ENCODE data around the gene MAPK8IP2.
"Not testable (repeated sequence)": the region's sequence is repeated elsewhere in the genome, so short reads cannot be mapped to it uniquely, and the experiment has no call there.

The MAPK8IP2 gene

DNA sequence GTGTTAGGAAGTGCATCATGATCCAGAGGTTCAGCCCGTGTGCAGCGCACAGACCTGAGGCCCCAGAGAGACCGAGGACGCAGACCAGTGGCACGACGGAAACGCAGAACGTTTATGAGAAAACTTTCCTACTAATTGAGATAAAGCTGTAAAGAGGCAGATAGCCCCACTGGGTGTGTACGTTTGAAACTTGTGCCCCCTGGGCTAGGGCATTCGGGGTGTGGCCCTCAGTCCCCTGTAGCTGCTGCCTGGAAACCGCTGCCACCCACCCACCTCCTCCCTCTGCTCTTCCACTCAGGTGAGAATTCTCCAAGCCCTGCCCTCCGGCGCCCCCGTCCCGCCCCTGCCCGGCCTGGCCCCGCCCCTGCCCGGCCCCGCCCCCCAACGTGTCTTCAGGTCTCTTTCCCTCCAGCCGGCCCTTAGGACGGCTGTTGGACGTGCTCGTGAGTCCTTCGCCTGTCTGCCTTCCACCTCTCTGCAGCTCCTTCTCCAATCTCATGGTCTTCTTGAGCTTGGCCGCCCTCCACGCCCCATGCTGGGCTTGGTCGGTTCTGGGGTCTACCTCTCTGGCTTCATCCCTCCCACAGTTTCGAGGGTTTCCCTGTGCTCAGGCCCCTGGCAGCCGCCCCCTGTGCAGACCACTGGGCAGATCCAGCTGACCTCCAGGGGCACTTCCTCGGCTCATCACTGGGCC is 12.1 kb downstream of the MAPK8IP2 start:
- no peak for DNase-seq (ENCODE audit: low read depth)

DNA sequence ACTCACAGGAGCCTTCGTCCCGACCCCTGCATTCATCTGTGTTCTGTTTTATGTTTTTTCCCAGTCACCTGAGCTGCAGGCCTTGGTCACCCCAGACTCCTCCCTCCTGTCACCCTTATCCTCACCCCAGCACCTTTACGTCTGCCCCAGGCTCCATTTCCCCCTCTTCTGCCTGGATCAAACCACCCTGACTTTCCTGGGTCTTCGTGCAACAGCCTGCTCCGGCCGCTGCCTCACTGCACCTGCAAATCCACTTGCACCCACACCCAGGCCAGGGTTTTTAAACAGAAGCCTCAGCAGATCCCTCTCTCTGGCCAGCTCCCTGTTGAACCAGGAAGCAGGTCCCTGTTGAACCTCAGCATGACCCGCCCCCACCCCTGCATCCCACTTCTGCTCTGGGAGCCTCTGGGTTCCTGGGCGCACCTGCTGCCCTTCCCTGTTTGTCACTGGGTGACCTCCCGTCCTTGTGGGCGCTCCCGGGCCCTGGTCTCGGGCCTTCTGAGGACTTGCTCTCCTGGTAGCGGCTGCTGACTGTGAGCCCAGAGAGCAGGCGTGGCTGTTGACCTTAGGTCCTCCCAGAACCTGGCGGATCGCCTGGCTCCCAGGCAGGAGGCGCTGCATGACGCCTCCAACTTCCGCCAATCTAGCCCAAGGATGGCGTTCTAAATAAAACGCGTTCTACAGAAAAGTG is 12.8 kb downstream of the MAPK8IP2 start:
- no peak for DNase-seq (ENCODE audit: low read depth)

DNA sequence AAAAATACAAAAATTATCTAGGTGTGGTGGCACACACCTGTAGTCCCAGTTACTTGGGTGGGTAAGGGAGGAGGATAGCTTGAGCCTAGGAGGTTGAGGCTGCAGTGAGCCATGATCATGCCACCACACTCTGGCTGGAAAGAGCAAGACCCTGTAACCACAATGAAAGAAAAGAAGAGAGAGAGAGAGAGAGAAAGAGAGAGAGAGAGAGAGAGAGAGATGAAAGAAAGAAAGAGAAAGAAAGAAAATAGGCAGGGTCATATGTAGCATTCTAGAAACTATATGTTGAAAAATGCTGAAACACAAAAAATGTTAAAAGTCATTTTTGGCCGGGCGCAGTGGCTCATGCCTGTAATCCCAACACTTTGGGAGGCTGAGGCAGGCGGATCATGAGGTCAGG is 13.7 kb downstream of the MAPK8IP2 start:
- not testable (repeated sequence) for DNase-seq (ENCODE audit: low read depth)

DNA sequence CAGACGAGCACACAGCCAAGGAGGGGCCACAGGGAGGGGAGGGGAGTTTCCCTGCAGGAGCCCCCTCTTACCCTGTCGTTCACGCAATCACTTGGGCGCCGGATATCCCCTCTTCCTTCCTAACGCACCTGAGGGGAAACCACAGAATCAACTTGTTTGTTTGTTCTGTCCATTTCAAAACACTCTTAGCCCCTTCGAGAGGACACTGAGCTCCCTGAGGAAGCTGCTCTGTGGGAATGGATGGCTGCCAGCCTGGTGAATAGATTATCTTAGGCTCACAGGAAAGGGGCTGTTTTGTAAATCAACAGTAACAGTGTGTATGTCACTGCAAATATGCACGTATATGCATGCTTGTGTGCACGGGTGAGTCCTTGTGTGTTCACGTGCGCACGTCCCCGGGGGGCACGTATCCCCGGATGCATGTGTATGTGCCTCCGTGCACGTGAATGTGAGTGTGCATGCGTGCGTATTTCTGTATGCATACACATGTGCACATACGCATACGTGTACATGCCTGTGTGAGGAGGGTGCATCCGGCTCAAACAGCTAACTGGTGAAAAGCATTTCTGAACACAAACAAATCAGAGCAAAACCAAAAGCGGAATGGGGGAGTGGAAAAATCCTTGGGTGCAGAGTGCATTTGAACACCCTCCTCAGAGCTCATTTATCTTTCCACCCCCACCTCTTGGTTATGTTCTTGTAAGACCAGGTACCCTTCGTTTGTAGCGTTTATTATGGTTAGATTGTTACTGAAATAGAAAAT is 20.2 kb downstream of the MAPK8IP2 start:
- DNase-seq (ENCODE audit: low read depth), result peak; percentile 75

DNA sequence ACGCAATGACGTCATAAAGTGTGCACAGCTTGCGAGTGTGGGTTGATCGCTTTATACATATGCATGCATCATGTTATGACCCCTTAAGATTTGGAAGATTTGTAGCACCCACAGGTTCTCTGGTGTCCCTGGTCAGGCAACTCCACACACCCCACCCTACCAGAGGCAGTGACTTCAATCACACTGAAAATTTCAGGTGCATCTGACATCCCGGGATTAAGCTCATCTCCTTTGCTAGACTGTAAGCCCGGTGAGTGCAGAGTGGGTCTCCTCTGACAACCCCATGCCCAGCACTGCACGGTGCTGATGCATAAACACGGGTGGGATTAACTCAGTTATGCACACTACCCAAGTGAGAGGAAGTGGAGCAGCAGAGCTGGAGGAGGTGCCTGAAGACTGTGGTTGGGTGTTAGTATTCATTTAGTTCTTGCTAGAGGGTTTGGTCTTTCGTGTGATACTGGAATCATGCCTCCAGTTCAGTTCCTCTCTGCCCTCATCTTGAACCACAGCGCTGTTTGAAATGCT is 20.8 kb downstream of the MAPK8IP2 start:
- DNase-seq (ENCODE audit: low read depth), result no peak

DNA sequence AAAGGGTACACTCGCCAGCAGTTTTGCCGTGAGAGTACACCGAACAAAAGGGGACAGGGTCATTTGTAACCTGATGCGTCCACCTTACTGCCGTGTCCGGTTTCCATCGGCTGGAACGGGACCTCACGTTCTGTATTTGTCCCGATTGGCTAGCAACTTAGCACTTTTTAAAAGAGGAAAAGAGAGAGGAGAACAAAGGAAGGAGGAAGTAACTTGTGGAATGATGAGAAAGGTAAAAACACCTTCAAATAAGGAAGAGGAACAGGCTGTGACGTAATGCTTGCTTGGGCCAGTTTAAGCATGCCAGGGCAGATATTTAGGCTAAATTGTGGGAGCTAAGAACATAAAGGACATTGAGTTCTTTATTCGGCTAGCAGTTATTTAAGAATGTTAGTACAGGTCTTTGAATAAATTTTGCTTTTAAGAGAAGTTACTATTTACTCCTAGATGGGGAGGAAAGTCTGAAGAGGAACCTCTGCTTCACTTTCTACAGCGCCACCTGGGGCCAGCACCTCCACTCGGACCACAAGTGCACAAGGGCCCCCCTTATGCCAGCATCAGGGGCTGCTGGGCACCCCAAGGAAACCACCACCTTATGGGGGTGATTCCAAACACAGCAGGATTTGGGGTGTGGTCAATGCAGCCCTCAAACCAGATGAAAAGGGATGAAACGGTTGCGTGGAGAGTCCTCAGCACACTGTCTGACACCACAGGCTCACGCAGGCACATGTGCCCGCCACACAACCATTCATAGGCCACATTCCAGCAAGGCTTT is 21.5 kb downstream of the MAPK8IP2 start:
- no peak for DNase-seq (ENCODE audit: low read depth)

DNA sequence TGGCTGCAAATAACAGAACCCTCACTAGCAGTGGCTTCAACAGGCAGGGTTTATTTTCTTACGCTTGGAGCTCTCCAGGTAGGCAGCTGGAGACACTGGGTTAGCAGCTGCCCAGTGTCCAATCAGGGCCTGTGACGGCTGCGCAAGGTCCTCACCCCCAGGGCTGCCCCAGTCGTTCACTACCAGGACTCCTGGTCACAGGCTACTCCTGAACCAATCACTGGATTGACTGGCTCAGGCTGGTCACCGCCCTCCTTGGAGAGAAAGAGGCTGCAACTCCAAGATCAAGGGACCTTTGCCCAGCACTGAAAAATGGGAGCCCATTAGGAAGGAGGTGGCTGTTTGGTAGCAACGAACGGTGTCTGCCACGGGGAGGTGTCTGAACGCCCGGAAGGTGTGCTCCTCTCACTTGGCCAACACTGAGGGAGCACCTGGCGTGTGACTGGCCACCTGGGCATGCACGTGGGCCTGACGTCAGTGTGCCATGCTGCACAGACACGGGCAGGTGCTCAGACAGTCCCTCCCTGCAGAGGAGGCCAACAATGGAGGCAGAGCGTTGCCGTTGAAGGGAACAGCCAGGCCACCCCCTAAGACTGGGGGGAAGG is 22.2 kb downstream of the MAPK8IP2 start:
- no peak for DNase-seq (ENCODE audit: low read depth)

DNA sequence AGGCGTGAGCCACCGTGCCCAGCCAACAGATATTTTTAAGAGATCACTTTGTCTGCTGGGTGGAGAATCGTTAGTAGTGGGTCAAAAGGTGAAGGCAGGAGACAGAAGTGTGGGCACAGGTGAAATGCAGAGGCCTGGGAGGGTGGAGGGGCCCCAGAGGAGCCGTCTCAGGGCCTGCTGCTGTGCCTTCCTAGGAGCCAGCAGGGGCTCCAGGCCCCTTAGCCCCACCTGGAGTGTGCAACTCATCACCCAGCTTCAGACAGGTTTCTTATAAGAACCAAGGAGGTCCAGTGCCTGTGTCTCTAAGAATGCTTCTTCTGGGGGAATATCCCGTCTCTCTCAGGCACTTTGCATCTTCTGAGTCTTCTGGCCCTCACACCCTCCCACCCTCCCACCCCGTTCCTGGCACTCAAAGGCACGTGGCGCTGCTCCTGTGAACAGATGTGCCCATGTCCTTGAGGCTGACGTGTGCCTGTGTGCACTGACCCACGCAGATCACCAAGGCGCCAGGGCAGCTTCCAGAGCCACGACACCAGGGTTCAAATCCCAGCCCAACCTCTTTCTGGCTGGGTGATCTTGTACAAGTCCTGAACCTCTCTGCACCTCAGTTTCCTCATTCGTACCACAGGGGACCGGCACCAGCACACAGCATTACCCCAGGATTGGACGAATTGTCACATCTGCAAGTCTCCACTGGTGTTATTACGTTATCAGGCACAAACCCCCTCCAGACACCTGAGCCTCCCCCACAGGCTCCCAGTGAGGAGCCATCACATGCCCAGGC is 23.9 kb downstream of the MAPK8IP2 start:
- no peak for DNase-seq (ENCODE audit: low read depth)

DNA sequence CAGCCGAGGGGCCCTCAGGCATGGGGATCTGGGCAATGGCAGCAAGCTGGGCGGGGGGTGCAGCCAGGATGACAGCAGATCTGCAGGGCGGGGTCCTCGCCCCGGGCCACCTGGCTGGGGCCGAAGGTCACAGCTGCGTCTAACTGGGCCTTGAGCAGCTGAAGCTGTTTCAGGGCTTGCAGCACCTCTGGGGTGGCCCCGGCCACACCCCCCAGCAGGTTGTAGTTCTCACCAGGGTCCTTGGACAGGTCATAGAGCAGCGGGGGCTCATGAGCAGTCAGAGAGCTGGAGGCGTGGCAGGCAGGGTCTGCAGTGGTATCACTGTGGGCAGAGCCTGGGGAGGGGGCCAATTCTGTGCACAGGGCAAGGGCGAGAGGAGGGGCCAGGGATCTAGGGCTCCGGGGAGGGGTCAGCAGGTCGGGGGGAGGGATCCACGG is 24.6 kb downstream of the MAPK8IP2 start:
- no peak for DNase-seq (ENCODE audit: low read depth)

DNA sequence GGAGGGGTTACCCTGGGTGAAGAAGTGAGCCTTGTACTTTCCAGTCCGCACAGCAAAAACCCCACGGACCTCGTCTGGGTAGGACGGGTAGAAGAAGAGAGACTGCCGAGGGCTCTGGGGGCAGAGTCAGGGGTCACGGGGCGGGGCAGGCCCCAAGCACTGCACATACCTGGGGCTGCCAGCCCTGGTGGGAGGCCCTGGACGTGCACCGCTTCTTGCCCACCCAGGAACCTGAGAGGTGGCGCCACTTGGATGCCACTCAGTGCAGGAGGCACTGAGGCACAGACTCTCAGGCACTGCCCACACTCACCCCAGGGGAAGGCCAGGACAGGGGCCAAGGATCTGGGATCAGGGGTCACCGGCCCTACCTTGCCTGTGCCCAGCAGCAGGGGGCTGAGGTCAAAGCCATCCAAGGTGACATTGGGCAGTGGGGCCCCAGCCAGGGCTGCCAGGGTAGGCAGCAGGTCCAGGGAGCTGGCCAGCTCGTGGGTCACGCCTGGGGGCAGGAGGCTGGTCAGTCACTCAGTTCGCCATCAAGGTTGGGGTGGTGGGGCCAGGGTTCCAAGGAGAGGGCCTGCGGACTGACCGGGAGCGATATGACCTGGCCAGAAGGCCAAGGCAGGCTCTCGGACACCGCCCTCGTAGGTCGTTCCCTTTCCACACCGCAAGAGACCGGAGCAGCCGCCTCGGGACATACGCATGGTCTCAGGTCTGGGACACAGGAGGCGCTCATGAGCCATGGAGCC is 25.1 kb downstream of the MAPK8IP2 start:
- no peak for DNase-seq (ENCODE audit: low read depth)

DNA sequence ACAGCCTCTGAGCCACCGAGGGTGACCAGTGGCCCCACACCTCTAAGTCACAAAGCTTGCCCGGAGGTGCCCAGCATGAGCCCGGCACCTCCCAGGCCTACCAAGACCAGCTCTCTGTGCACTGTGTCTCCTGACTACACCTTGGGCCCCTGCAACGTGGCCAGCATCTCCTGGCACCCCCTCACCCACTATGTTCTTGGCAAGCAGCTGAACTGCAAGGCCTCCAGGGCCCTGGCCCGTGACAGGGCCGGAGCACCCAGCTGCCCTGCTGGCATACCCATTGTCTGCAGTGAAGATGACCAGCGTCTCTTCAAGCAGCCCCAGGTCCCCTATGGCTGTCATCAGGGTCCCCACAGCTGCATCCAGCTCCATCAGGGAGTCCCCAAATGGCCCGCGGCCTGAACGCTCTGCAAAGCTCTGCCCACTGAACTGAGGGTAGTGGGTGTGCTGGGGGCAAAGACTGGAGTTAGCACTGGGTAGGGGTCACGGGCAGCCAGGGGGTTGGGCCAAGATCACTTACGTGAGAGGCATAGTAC is 25.8 kb downstream of the MAPK8IP2 start:
- no peak for DNase-seq (ENCODE audit: low read depth)

DNA sequence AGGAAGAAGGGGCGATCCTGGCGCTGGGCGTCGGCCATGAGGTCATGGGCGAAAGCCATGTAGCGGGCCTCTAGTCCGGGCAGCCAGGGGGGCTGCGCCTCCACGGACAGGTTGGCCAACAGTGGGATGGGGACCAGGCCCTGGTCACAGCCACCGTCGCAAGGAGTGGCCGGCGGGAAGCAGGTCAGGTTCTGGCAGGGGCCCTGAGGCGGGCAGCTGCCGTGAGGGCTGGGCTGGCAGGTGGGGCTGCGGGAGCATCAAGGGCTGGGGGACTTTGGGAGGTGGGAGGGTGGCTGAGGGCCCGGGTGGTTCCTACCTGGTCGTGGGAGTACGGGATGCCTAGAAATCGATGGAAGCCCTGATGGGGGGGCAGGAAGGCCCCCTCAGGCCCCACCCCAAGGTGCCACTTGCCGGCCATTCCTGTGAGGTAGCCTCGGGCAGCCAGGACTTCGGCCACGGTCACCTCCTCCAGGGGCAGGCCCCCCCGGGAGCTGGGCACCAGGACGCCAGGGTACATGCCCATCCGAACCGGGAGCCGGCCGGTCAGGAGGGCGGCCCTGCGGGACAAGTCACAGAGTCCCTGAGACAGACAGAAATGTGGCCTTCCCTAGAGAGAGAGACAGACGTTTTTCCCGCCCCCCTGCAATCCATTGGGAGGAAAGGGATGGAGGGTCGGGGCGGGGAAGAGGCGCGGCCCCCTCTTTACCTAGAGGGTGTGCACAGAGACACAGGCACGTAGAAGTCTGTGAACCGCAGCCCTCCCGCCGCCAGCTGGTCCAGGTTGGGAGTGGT is 26.5 kb downstream of the MAPK8IP2 start:
- DNase-seq (ENCODE audit: low read depth), result no peak

DNA sequence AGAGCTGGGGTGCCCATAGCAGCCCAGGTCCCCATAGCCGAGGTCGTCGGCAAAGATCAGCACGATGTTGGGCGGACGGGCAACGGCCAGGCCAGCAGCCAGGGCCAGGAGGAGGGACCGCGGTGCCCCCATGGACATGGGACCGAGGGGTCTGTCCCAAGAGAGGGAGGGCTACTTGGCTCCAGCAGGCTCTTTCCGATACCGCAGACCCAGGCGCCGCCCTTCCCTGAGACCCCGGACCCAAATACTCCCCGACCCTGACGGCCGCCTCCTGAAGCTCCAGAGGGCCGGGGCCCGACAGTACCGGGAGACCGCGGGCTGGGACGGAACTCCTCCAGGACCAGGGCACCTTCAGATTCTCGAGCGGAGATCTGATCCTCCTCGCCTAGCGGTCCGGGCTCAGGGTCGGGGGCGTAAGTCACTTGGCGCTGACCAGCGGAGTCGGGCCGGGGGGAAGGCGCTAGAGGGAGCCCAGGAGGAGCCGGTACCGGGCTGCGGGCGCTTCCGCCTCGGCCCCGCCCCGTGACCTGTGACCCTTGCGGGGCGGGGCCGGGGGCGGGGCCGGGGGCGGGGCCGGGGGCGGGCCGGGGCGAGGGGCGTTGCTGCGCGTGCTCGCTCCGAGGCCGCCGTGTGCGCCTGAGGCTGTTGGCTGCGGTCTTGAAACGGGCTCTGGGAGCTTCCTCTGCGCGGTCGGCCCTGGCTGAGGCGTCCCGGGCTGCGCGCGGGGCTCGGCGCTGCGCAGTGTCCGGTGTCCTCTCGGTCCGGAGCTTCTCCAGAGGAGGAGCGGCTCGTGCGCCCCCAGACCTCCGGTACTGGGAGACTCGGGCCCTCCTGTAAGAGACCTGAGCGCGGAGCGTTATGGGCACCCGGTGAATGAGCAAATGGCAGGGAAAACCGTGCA is 27.3 kb downstream of the MAPK8IP2 start, which contains the start of gene ARSA:
ARSA (minus strand) TSS at position 511 of the 901 bp plus-strand sequence; CDS start at position 138, 373 bp downstream.
- DNase-seq (ENCODE audit: low read depth), result peak; percentile 64

DNA sequence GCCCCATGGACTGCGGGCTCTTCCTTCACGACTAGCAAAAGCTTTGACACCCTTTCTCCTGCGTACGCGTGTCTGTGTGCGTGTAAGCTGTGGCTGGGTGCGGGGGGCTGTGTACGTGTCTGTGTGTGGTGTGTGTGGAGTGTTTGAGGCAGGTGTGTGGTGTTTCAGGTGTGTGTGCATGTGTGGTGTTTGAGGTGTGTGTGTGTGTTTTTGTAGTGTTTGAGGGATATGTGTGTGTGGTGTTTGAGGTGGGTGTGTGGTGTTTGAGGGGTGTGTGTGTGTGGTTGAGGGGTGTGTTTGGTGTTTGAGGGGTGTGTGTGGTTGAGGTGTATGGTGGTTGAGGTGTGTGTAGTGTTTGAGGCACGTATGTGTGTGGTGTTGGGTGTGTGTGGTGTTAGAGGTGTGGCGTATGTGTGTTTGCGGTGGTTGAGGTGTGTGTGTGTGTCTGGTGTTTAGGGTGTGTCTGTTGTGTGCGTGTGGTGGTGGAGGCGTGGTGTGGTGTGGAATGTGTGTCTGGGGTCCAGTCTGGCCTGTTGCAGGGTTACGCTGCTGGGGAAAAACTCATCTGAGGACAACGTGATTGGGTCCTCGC is 28.0 kb downstream of the MAPK8IP2 start:
- no peak for DNase-seq (ENCODE audit: low read depth)

DNA sequence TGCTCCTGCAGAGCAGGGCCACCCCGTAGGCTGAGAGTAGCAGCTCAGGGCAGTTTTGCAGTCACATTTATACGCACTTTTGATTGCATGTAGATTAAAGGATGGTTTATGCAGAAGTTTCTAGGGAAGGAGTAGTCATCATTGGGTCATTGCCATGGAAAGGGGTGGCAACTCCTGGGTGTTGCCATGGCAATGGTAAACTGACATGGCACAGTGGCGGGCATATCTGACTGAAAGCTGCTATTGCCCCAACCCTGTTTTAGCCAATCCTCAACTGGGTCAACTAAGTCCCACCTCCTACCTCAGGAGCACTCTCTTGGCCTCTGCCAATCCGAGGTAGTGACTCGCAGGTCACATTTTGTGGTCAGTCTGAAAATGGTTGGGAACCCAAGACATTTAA is 29.8 kb downstream of the MAPK8IP2 start:
- DNase-seq (ENCODE audit: low read depth), result no peak

DNA sequence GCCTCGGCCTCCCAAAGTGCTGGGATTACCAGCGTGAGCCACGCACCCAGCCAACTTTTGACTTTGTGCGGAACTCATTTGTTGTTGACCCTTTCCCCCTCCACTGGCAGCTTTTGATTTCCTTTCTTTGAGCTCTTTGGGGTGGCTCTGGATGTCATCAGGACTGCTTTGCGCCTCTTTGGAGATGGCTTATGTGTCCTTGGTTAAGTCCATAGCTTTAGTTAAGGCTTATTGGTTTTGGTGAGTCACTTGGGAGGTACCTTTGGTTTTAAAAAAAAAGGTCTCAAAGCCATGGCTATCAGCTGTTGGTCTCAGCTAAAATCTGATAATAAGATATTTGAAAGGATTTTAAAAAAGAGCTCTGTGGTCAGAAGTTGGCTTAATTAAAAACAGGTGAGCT is 32.5 kb downstream of the MAPK8IP2 start:
- no peak for DNase-seq (ENCODE audit: low read depth)

DNA sequence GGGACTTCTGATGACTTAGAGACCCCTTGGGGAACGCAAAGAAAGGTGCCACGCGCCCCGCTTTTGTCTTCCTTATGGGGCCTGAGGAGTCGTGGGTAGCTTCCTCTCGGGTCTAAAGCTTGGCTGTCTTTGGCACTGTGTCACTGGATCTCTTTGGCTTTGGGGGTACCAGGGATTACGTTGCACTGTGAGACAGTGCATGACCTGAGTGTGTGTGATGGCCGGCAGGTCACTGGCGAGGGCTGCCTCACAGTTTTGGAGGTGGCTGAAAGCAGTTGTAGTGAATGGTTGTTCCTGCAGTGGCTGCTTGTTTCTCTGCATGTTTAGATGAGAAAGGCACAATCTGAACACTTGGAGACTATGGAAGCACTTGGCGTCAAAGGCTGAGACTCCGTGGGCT is 33.2 kb downstream of the MAPK8IP2 start:
- DNase-seq (ENCODE audit: low read depth), result no peak

All from activated T-helper 1 cell treated with Interleukin-2 at 50 U/mL for 16 hours (primary cell).